Breast epithelium (tissue), 4 donors: Measurements from ENCODE around the gene PEG3. TPM values are rescaled to one million over a fixed set of nuclear protein-coding genes. Genes with fewer than 3 reads are reported as not detected.

Experiments used
- DNase-seq, 2 donors: peaks; one replicate each; pipeline ENCODE4 v3.0.0-alpha.2; 2019; ENCODE audit warnings: low spot score in 2 of 2
- H3K27ac ChIP-seq, 2 donors: fragments of 200-600 bp; sonication (generic) in 1 of 2; one replicate each; pipeline ENCODE4 v1.5.1; 2016 to 2019; ENCODE audit warnings: mild to moderate bottlenecking in 1 of 2
- H3K27me3 ChIP-seq, 2 donors: fragments of 200-600 bp; sonication (generic) in 1 of 2; one replicate each; pipeline versions ENCODE4 v1.5.1 to v1.6.0; 2017 to 2019; ENCODE audit warnings: control low read depth in 1 of 2, mild to moderate bottlenecking in 1 of 2
- H3K36me3 ChIP-seq: fragments of 200-600 bp; one replicate; pipeline ENCODE4 v1.5.1; 2019
- H3K4me1 ChIP-seq, 2 donors: fragments of 200-600 bp; sonication (generic); one replicate each; pipeline ENCODE4 v1.5.1; 2016 to 2019; ENCODE audit warnings: control low read depth in 1 of 2
- H3K4me3 ChIP-seq, 3 donors: fragments of 200-600 bp; sonication (generic); 1 replicate in 2 of 3; 2 replicates in 1 of 3; pipeline ENCODE4 v1.5.1; 2016 to 2019; ENCODE audit warnings: mild to moderate bottlenecking in 3 of 3, moderate library complexity in 2 of 3
- H3K9me3 ChIP-seq, 2 donors: fragments of 200-600 bp; sonication (generic) in 1 of 2; one replicate each; pipeline ENCODE4 v1.5.1; 2016 to 2019; ENCODE audit warnings: control low read depth in 1 of 2
- CTCF ChIP-seq, 3 donors: fragments of 450-650 bp; IDR thresholded peaks; one replicate each; pipeline ENCODE4 v1.5.1; 2016 to 2017; ENCODE audit warnings: antibody characterized with exemption in 3 of 3, mild to moderate bottlenecking in 3 of 3, moderate library complexity in 3 of 3
- POLR2A ChIP-seq: fragments of 450-650 bp; IDR thresholded peaks from one replicate; pipeline ENCODE4 v1.6.1; 2016; ENCODE audit warnings: antibody characterized with exemption, mild to moderate bottlenecking, moderate library complexity
- POLR2AphosphoS5 ChIP-seq, 3 donors: sonication (generic); formaldehyde crosslinking; IDR thresholded peaks; one replicate each; pipeline ENCODE4 v1.6.1; 2017; ENCODE audit warnings: antibody characterized with exemption in 3 of 3
- intact Hi-C: fragments of 100-400 bp; cut with DNase I; formaldehyde crosslinking; loops from one replicate; pipeline ENCODE4 v1.15.1; 2023; ENCODE audit warnings: low total_unique reads
- total RNA-seq, 3 donors: library from RNA; depleted of rRNA; stranded (reverse); fragments of >200 nt; gene quantifications; one replicate each; pipeline ENCODE4 v1.1.0, GENCODE V29; 2016

The PEG3 gene
- total RNA-seq, result 10 to 100 TPM in 2 of 3 donors, 1 to 10 TPM in 1; 9.1 to 24.0 (median 17.0) TPM

GRCh38 chr19:56840451-56841192, at the start of gene PEG3, which contains the start of gene ZIM2:
PEG3 (minus strand) TSS chr19:56840726; CDS start chr19:56824655, 16,071 bp downstream.
ZIM2 (minus strand) TSS chr19:56840726; CDS start chr19:56824277, 16,449 bp downstream.
- H3K27me3 ChIP-seq, result no peaks in the 10 kb centered on the region
- H3K4me1 ChIP-seq, result no peaks in the 10 kb centered on the region
- DNase-seq, result peak; percentile 51 to 61
- intact Hi-C loops, result no loop called here
- peak within 1 kb of the TSS; percentile 49 to 75 (median 64) for H3K4me3 ChIP-seq
- TF ChIP-seq POLR2A, result no peak
- peak in 1 of 3 donors; percentile 15 for TF ChIP-seq POLR2AphosphoS5 (IDR thresholded peaks at IDR 0.05)
- no peak for TF ChIP-seq CTCF (IDR thresholded peaks at IDR 0.05)
- H3K27ac ChIP-seq, result peak within 1 kb of the TSS; percentile 80 to 93
- H3K36me3 ChIP-seq, result no peaks in the 10 kb centered on the region
- peaks cover 0 to 26% of the 10 kb centered on the region in 2 donors for H3K9me3 ChIP-seq

- Histone ChIP-seq H3K36me3 (no peaks in the 10 kb centered on the region), H3K27ac (no peak overlapping the region), H3K4me3 (no peak overlapping the region), H3K9me3 (peaks cover 4 to 21% of the 10 kb centered on the region in 2 donors), H3K27me3 (peaks cover 0 to 12% of the 10 kb centered on the region in 2 donors), H3K4me1 (no peaks in the 10 kb centered on the region)
- intact Hi-C loops, result no loop called here
- no peak for DNase-seq
- TF ChIP-seq CTCF (IDR thresholded peaks at IDR 0.05) (no peak), POLR2A (no peak), POLR2AphosphoS5 (IDR thresholded peaks at IDR 0.05) (no peak)
Measured at GRCh38 chr19:56885173-56885985, 44.9 kb upstream of the PEG3 start.

- no peak for DNase-seq
- H3K4me1 ChIP-seq, result no peaks in the 10 kb centered on the region
- H3K4me3 ChIP-seq, result no peak overlapping the region
- TF ChIP-seq CTCF (IDR thresholded peaks at IDR 0.05) (no peak), POLR2A (no peak)
- H3K27me3 ChIP-seq, result peaks cover 0 to 12% of the 10 kb centered on the region in 2 donors
- no peaks in the 10 kb centered on the region for H3K36me3 ChIP-seq
- intact Hi-C loops, result no loop called here
- H3K9me3 ChIP-seq, result peaks cover 4 to 30% of the 10 kb centered on the region in 2 donors
- H3K27ac ChIP-seq, result no peak overlapping the region
Measured at GRCh38 chr19:56884441-56884840, 43.9 kb upstream of the PEG3 start.

- H3K9me3 ChIP-seq, result peaks cover 4 to 23% of the 10 kb centered on the region in 2 donors
Measured at GRCh38 chr19:56880592-56881190, 40.2 kb upstream of the PEG3 start.

More at GRCh38 chr19:56880592-56881190, 40.2 kb upstream of the PEG3 start:
- H3K27me3 ChIP-seq, result peaks cover 0 to 10% of the 10 kb centered on the region in 2 donors
- H3K27ac ChIP-seq, result no peak overlapping the region
- H3K4me1 ChIP-seq, result no peaks in the 10 kb centered on the region
- intact Hi-C loops, result no loop called here
- H3K36me3 ChIP-seq, result no peaks in the 10 kb centered on the region
- DNase-seq, result no peak
- TF ChIP-seq POLR2A (no peak), CTCF (IDR thresholded peaks at IDR 0.05) (no peak), POLR2AphosphoS5 (IDR thresholded peaks at IDR 0.05) (no peak)
- no peak overlapping the region for H3K4me3 ChIP-seq
